Astrocyte (in vitro differentiated cells and primary cell): ENCODE measurements around the gene EEF1B2.
"Not testable (repeated sequence)": the region's sequence is repeated elsewhere in the genome, so short reads cannot be mapped to it uniquely, and the experiment has no call there.

Experiments used
- CTCF ChIP-seq: IDR thresholded peaks from 2 replicates; pipeline ENCODE4 v1.5.1; 2011; ENCODE audit warnings: low read depth, mild to moderate bottlenecking, inconsistent platforms, low read length, moderate library complexity; ENCODE audit not compliant: insufficient read depth
- EZH2 ChIP-seq: IDR thresholded peaks from 2 replicates; pipeline ENCODE4 v1.6.1; 2012; ENCODE audit warnings: mild to moderate bottlenecking, low read length, inconsistent platforms; ENCODE audit not compliant: insufficient read depth

GRCh38 chr2:206122569-206122968 lies 37.1 kb upstream of the EEF1B2 start:
- TF ChIP-seq EZH2, CTCF: not testable (repeated sequence)
